HUES6 (cell line): ENCODE results near the gene PRIM1.
"Not testable (repeated sequence)": the region's sequence is repeated elsewhere in the genome, so short reads cannot be mapped to it uniquely, and the experiment has no call there.

ENCODE experiments used
- H3K27ac ChIP-seq: 2 replicates; pipeline ENCODE4 v1.7.0; 2013; ENCODE audit warnings: low read depth, mild to moderate bottlenecking, low read length, inconsistent platforms
- H3K27me3 ChIP-seq: 2 replicates; pipeline ENCODE4 v1.6.1; 2013; ENCODE audit warnings: low read length; ENCODE audit not compliant: control insufficient read depth, insufficient read depth
- H3K36me3 ChIP-seq: 2 replicates; pipeline ENCODE4 v1.6.1; 2013; ENCODE audit warnings: low read length; ENCODE audit not compliant: control insufficient read depth, insufficient read depth
- H3K4me1 ChIP-seq: 2 replicates; pipeline ENCODE4 v1.6.1; 2013; ENCODE audit warnings: low read length; ENCODE audit not compliant: control insufficient read depth, insufficient read depth
- H3K4me3 ChIP-seq: 2 replicates; pipeline ENCODE4 v1.5.1; 2013; ENCODE audit warnings: low read depth, low read length
- H3K9ac ChIP-seq: one replicate; pipeline ENCODE4 v1.6.1; 2013; ENCODE audit warnings: mild to moderate bottlenecking, low read length
- H3K9me3 ChIP-seq: 2 replicates; pipeline ENCODE4 v1.6.1; 2013; ENCODE audit warnings: low read depth, low read length; ENCODE audit not compliant: control insufficient read depth, insufficient read depth

The PRIM1 gene

DNA sequence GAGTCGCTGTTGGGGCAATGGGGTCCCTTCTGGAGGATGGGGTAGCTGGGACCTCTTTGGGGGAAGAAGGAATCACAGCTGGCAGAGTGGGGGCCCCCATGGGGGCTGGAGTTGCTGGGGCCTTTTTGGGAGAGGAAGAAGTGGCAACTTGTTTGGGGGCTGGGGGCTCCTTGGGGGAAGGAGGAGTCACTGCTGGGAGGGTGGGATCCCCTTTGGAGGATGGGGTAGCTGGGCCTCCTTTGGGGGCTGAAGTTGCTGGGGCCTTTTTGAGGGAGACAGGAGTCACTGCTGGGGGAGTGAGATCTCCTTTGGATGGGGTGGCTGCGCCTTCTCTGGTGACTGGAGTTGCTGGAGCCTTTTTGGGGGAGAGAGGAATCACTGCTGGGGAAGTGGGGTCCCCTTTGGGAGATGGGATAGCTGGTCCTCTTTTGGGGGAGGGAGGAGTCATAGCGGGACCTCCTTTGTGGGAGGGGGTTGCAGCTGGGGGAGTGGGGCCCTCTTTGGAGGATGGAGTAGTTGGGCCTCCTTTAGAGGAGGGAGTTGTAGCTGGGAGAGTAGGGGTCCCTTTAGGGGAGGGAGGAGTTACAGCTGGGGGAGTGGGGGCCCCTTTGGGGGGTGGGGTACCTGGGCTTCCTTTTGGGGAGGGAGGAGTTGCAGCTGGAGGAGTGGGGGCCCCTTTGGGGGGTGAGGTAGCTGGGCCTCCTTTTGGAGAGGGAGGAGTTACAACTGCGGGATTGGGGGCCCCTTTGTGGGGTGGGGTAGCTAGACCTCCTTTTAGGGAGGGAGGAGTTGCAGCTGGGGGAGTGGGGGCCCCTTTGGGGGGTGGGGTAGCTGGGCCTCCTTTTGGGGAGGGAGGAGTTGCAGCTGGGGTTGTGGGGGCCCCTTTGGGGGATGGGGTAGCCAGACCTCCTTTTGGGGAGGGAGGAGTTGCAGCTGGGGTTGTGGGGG, 34.9 kb downstream of the PRIM1 start:
- H3K27ac ChIP-seq: no peak overlapping the region
- H3K4me1 ChIP-seq: peaks cover 23% of the 10 kb centered on the region
- no peak overlapping the region for H3K9ac ChIP-seq
- H3K9me3 ChIP-seq: no peaks in the 10 kb centered on the region
- no peaks in the 10 kb centered on the region for H3K27me3 ChIP-seq
- H3K36me3 ChIP-seq: peaks cover 83% of the 10 kb centered on the region
- H3K4me3 ChIP-seq: no peak overlapping the region

DNA sequence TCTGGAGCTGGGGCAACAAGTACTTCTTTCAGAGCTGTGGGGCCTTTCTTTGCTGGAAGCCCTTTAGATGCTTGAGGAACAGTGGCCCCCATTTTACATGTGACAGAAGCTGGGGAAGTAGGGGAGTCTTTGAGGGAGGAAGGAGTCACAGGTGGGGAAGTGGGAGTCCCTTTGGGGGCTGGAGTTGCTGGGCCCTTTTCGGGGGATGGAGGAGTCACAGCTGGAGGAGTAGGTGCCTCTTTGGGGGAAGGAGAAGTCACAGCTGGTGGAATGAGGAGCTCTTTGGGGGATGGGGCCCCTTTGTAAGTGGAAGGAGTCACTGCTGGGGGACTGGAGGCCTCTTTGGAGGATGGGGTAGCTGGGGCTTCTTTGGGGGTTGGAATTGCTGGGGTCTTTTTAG, 35.7 kb downstream of the PRIM1 start:
- Histone ChIP-seq H3K27me3 (no peaks in the 10 kb centered on the region), H3K27ac (no peak overlapping the region), H3K4me3 (no peak overlapping the region), H3K4me1 (peaks cover 16% of the 10 kb centered on the region), H3K9me3 (no peaks in the 10 kb centered on the region), H3K9ac (no peak overlapping the region), H3K36me3 (peaks cover 81% of the 10 kb centered on the region)

DNA sequence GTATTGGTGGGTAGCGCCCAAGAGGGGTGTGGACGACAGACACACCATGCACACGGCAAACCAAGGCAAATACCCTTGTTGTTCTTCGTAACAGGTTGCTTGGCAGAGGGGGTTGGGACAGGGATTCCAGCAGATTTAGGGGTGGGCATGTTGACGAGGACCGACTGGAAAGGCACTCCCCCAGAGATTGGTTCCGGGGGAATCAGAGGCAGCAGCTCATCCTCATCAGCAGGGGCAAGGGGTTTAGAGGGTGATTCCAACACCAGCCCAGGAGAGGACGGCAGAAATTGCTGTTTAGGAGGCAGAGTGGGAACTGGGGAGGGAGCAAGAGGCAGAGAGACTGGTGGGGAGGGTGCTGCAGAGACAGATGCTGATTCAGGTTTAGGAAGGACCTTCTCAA, 36.3 kb downstream of the PRIM1 start:
- Histone ChIP-seq H3K27ac (no peak overlapping the region), H3K9me3 (no peaks in the 10 kb centered on the region), H3K4me1 (peaks cover 9% of the 10 kb centered on the region), H3K4me3 (no peak overlapping the region), H3K27me3 (no peaks in the 10 kb centered on the region), H3K36me3 (peaks cover 81% of the 10 kb centered on the region), H3K9ac (no peak overlapping the region)

DNA sequence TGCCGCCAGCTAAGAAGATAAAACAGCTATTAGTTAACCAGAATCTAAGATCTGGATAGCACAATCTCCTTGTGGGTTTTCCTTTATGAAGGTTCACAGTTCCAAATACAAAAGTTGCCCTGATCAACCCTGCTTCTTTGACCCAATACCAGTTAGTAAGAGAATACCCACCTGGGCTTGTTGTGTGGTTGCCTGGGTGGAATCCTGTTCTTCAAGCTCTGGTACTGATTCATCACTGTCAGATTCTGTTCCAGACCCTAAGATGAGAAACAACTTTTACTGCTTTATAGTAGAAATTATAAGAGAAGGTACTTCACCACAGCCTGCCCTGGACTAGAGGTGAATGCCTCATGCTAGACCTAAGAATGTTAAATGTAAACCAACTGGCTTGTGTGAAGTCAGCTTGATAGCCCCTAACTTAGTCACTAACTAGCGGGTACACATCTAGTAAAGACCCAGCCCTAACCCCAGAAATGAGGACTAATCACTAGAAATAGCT, 37.6 kb downstream of the PRIM1 start:
- H3K9me3 ChIP-seq: no peaks in the 10 kb centered on the region
- H3K36me3 ChIP-seq: peaks cover 68% of the 10 kb centered on the region
- H3K9ac ChIP-seq: no peak overlapping the region
- H3K4me1 ChIP-seq: 0 out of 2 replicates have a peak, but pooled peaks cover 6% of the 10 kb centered on the region
- H3K4me3 ChIP-seq: no peak overlapping the region
- H3K27me3 ChIP-seq: no peaks in the 10 kb centered on the region
- no peak overlapping the region for H3K27ac ChIP-seq

DNA sequence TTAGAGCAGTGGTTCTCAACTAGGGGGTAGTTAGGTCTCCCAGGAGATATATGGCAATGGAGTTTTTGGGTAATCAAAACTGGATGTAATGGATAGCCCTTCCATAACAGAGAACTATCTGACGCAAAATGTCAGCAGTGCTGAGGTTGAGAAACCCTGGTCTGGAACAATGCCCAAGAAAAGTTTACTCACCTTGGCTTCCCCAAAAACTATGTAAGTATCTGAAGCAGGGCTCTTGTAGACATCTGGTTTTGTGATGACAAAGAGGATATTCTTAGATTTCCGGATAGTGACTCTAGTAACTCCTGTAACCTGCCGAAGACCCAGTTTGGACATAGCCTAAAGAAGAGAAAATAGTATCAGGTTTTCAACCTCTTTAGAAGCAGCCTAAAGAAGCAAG, 38.8 kb downstream of the PRIM1 start:
- Histone ChIP-seq H3K9ac (no peak overlapping the region), H3K9me3 (no peaks in the 10 kb centered on the region), H3K27me3 (no peaks in the 10 kb centered on the region), H3K4me1 (0 out of 2 replicates have a peak, but pooled peaks cover 6% of the 10 kb centered on the region), H3K27ac (no peak overlapping the region), H3K4me3 (no peak overlapping the region), H3K36me3 (peaks cover 59% of the 10 kb centered on the region)

DNA sequence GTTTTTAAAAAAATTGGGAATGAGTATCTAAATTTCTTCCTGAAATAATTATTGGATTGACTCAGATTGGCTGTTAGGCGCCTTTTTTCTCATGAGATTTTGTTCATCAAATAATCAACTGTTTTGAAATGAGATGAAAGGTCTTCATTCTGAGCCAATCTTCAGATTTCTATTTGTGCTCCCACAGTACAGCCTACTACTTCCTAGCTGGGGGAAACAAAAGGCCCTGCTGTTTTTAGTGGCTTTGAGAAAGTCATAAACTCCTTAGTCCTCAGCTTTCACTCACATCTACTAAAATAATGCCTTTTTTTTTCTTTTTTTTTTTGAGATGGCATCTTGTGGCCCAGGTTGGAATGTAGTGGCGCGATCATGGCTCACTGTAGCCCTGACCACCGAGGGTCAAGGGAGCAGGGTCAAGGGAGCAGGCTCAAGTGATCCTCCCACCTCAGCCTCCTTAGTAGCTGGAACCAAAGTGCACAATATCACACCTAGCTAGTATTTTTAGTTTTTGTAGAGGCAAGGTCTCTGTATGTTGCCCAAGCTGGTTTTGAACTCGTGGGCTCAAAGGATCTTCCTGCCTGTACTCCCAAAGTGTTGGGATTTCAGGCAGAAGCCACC, 42.3 kb downstream of the PRIM1 start:
- Histone ChIP-seq H3K4me1 (no peaks in the 10 kb centered on the region), H3K27me3 (no peaks in the 10 kb centered on the region), H3K27ac (no peak overlapping the region), H3K9me3 (no peaks in the 10 kb centered on the region), H3K36me3 (peaks cover 39% of the 10 kb centered on the region), H3K4me3 (no peak overlapping the region), H3K9ac (no peak overlapping the region)

DNA sequence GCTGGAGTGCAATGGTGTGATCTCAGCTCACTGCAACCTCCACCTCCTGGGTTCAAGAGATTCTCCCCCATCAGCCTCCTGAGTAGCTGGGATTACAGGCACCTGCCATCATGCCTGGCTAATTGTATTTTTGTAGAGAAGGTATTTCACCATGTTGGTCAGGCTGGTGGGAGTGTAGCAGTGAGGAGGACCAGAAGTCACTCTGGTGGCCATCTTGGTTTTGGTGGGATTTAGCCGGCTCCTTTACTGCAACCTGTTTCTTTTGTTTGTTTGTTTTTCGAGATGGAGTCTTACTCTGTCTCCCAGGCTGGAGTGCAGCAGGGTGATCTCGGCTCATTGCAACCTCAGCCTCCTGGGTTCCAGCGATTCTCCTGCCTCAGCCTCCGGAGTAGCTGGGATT, 47.6 kb downstream of the PRIM1 start:
- H3K9ac ChIP-seq, H3K4me3 ChIP-seq, H3K9me3 ChIP-seq, H3K4me1 ChIP-seq, H3K27me3 ChIP-seq, H3K27ac ChIP-seq, H3K36me3 ChIP-seq: not testable (repeated sequence)

DNA sequence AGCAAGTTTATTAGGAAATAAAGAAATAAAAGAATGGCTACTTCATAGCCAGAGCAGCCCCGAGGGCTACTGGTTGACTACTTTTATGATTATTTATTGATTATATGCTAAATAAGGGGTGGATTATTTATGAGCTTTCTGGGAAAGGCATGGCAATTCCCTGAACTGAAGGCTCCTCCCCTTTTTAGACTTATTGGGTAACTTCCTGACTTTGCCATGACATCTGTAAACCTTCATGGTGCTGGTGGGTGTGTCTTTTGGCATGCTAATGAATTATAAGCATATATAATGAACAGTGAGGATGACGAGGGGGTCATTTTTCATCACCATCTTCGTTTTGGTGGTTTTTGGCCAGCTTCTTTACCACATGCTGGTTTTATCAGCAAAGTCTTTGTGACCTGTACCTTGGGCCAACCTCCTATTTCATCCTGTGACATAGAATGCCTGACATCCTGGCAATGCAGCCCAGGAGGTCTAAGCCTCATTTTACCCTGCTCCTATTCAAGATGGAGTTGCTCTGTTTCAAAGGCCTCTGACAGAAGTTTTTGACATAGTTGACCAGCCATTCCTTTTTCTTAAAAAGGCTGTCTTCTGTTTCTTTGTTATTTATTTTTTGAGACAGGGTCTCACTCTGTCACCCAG, 53.0 kb downstream of the PRIM1 start:
- no peak overlapping the region for H3K9ac ChIP-seq
- peaks cover 17% of the 10 kb centered on the region for H3K4me1 ChIP-seq
- H3K36me3 ChIP-seq: no peaks in the 10 kb centered on the region
- H3K27me3 ChIP-seq: no peaks in the 10 kb centered on the region
- no peaks in the 10 kb centered on the region for H3K9me3 ChIP-seq
- no peak overlapping the region for H3K27ac ChIP-seq
- no peak overlapping the region for H3K4me3 ChIP-seq

DNA sequence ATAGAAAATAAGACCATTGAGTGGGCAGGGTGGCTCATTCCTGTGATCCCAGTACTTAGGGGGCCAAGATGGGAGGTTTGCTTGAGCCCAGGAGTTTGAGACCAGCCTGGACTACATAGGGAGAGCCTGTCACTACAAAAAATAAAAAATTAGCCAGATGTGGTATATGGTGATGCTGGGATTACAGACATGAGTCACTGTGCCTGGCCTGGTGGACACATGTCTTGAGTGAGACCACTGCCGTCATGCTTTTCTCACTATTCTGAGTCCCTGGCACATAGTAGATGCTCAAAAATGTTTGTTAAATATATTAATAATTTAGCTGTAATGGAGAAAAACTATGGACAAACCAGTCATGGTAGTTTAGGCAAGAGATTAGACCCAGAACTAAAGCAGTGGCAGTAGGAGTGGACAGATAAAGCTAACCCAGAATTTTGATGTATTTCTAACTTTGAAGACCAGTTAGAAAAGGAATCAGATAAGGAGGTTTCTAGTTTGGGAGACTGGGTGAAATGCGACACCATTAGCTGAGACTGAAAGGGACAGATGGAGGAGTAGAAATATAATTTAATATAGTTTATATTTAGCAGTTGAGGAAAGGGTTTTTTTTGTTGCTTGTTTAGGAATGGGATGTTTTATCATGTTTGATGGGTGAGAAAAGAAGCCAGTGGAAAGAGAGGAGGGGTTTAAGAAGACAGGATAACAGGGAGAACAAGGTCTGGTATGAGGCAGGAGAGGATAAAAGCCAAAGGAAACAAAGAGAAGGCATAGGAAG, 56.6 kb downstream of the PRIM1 start:
- no peak overlapping the region for H3K27ac ChIP-seq
- no peaks in the 10 kb centered on the region for H3K9me3 ChIP-seq
- no peaks in the 10 kb centered on the region for H3K36me3 ChIP-seq
- no peak overlapping the region for H3K4me3 ChIP-seq
- no peaks in the 10 kb centered on the region for H3K27me3 ChIP-seq
- H3K4me1 ChIP-seq: peaks cover 14% of the 10 kb centered on the region
- no peak overlapping the region for H3K9ac ChIP-seq

DNA sequence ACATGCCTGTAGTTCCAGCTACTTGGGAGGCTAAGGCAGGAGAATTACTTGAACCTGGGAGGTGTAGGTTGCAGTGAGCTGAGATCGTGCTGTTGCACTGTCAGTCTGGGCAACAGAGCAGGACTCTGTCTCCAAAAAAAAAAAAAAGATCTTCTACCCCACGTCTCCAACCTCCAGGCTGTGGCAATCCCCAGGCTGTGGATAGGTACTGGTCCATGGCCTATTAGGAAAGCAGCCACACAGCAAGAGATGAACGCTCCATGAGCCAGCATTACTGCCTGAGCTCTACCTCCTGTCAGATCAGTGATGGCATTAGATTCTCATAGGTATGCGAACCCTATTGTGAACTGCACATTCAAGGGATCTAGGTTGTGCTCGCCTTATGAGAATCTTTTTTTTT, 58.0 kb downstream of the PRIM1 start:
- Histone ChIP-seq H3K27me3 (no peaks in the 10 kb centered on the region), H3K9me3 (no peaks in the 10 kb centered on the region), H3K4me1 (peaks cover 12% of the 10 kb centered on the region), H3K9ac (no peak overlapping the region), H3K27ac (no peak overlapping the region), H3K4me3 (no peak overlapping the region), H3K36me3 (no peaks in the 10 kb centered on the region)
